Measurements from ENCODE around the gene USP53.

Gene USP53

GRCh38 chr4:119299260-119299671 is 86.8 kb downstream of the USP53 start:
- H3K4me3 ChIP-seq (ENCODE audit: low read depth, low read length): peak overlapping the region; percentile 84
- no peak for TF ChIP-seq CTCF (conservative IDR thresholded peaks at IDR 0.05; ENCODE audit: low read depth, low read length)
- DNase-seq (ENCODE audit: low read depth): peak; percentile 41

GRCh38 chr4:119299741-119300100 is 87.2 kb downstream of the USP53 start:
- H3K4me3 ChIP-seq (ENCODE audit: low read depth, low read length): peak overlapping the region; percentile 84
- TF ChIP-seq CTCF (conservative IDR thresholded peaks at IDR 0.05; ENCODE audit: low read depth, low read length): no peak
- DNase-seq (ENCODE audit: low read depth): no peak

- peak; percentile 26 for TF ChIP-seq CTCF (conservative IDR thresholded peaks at IDR 0.05; ENCODE audit: low read depth, low read length)
- peak; percentile 95 for DNase-seq (ENCODE audit: low read depth)
- peak overlapping the region; percentile 84 for H3K4me3 ChIP-seq (ENCODE audit: low read depth, low read length)
Observed at GRCh38 chr4:119300101-119300978, 87.8 kb downstream of the USP53 start.

- TF ChIP-seq CTCF (conservative IDR thresholded peaks at IDR 0.05; ENCODE audit: low read depth, low read length): no peak
- no peak overlapping the region for H3K4me3 ChIP-seq (ENCODE audit: low read depth, low read length)
- peak; percentile 30 for DNase-seq (ENCODE audit: low read depth)
Observed at GRCh38 chr4:119302073-119302832, 89.7 kb downstream of the USP53 start.

GRCh38 chr4:119303587-119304305 is 91.2 kb downstream of the USP53 start:
- DNase-seq (ENCODE audit: low read depth): no peak
- no peak overlapping the region for H3K4me3 ChIP-seq (ENCODE audit: low read depth, low read length)
- no peak for TF ChIP-seq CTCF (conservative IDR thresholded peaks at IDR 0.05; ENCODE audit: low read depth, low read length)

- H3K4me3 ChIP-seq (ENCODE audit: low read depth, low read length): no peak overlapping the region
- no peak for DNase-seq (ENCODE audit: low read depth)
- TF ChIP-seq CTCF (conservative IDR thresholded peaks at IDR 0.05; ENCODE audit: low read depth, low read length): no peak
Observed at GRCh38 chr4:119304431-119304830, 91.9 kb downstream of the USP53 start.
